ENCODE results near the gene NF1. TPM values are rescaled to one million over a fixed set of nuclear protein-coding genes. Genes with fewer than 3 reads are reported as not detected.
A peak's percentile ranks its signal among the peaks of the same experiment; 100 is the strongest.

Gene NF1
- total and polyA plus RNA-seq, 7 donors: 4.8 to 83.8 (median 40.7) TPM

DNA sequence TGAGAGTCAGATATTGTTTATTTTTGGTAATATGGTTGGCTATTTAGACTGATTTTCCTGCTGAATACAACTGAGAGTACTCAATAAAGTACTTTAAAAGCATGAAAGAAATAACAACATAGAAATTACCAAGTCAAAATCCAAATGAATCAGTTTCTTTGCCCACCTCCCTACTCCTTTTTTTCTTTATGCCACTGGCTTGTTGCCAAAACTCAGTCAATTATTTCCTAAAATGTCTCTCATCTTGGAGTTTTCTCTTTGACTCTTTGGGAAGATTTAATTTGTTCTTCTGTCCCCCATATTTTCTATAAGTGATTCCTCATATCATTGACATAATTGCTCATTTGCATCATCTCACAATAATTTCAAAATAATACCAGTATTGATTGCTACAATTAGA is 204.8 kb downstream of the NF1 start:
- no peaks in the 10 kb centered on the region for H3K4me1 ChIP-seq
- no peak overlapping the region for H3K27ac ChIP-seq
- no peak overlapping the region for H3K4me3 ChIP-seq
- no peak for DNase-seq
- intact Hi-C loops (cut with DNase I): no loop called here
- H3K9me3 ChIP-seq: no peaks in the 10 kb centered on the region
- no peaks in the 10 kb centered on the region for H3K27me3 ChIP-seq
- no peaks in the 10 kb centered on the region for H3K36me3 ChIP-seq
- TF ChIP-seq POLR2A (IDR thresholded peaks at IDR 0.05) (no peak), EP300 (IDR thresholded peaks at IDR 0.05) (no peak), POLR2AphosphoS5 (IDR thresholded peaks at IDR 0.05) (no peak)
- TF ChIP-seq, protein P1, sequence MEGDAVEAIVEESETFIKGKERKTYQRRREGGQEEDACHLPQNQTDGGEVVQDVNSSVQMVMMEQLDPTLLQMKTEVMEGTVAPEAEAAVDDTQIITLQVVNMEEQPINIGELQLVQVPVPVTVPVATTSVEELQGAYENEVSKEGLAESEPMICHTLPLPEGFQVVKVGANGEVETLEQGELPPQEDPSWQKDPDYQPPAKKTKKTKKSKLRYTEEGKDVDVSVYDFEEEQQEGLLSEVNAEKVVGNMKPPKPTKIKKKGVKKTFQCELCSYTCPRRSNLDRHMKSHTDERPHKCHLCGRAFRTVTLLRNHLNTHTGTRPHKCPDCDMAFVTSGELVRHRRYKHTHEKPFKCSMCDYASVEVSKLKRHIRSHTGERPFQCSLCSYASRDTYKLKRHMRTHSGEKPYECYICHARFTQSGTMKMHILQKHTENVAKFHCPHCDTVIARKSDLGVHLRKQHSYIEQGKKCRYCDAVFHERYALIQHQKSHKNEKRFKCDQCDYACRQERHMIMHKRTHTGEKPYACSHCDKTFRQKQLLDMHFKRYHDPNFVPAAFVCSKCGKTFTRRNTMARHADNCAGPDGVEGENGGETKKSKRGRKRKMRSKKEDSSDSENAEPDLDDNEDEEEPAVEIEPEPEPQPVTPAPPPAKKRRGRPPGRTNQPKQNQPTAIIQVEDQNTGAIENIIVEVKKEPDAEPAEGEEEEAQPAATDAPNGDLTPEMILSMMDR (IDR thresholded peaks at IDR 0.05): no peak

DNA sequence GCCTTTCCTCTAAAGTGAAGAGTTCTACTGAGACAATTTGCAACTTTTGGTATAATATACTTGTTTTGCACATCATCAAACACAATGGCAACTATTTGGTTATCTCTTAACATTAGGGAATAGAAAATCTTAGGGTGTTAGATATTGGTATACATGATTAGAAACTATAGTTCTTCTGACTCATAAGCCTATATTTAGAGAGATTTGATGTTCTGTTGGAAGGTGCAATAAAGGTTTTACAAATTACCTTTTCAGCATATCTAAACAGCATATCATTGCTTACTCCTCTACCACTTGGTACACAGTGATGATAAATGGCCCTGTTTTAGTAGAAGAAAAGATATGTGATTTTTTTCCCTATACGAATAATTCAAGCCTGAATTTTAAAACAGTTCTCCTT is 212.9 kb downstream of the NF1 start:
- no peak overlapping the region for H3K4me3 ChIP-seq
- H3K27me3 ChIP-seq: no peaks in the 10 kb centered on the region
- DNase-seq: no peak
- TF ChIP-seq EP300 (IDR thresholded peaks at IDR 0.05) (no peak), POLR2AphosphoS5 (IDR thresholded peaks at IDR 0.05) (no peak), POLR2A (IDR thresholded peaks at IDR 0.05) (no peak)
- TF ChIP-seq, protein P1 (IDR thresholded peaks at IDR 0.05): no peak
- no peaks in the 10 kb centered on the region for H3K36me3 ChIP-seq
- intact Hi-C loops (cut with DNase I): no loop called here
- H3K9me3 ChIP-seq: no peaks in the 10 kb centered on the region
- 56 to 67% methylated on average over 1 of the region's 1 CpG for WGBS, 2 donors
- H3K4me1 ChIP-seq: no peaks in the 10 kb centered on the region
- no peak overlapping the region for H3K27ac ChIP-seq

DNA sequence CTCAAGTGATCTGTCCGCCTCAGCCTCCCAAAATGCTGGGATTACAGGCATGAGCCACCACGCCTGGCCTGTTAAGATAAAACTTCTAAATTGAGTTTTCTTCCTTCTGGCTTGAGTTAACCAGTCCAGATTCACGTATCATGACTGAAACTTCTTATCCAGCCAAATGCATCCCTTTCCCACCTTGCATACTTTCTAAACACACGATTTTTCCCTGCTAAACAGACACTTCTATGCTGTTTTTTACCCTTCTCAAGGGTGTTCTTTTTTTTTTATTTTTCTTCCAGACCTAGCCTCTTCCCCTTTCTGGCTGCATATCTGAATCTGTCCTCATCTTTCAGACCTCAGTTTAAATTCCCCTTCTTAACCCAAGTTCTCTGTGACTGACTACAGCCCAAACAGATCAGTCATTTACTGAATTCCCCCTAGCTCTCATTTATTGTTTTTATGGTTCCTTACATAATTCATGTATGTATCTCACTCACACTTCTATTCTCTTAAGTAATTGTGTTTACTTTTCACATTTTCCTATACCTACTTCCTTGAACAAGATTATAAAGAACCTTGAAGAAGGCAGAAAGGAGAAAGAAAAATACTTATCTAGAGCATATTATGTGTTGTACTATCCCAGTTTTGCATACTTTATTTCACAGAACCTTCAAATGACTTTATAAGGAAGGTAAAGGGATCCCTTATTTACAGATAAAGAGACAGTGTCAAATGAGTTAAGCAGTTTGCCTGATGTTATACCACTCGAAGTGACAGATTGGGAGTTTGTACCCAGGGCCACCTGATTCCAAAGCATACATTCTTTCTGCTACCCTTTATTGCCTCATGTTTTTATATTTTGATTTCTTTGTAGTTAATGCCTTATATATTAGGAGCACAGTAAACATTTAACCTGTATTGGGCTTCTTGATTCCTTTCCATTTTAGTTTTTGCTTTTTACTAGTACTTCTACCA is 213.9 kb downstream of the NF1 start:
- H3K9me3 ChIP-seq: no peaks in the 10 kb centered on the region
- 36 to 44% methylated on average over 5 of the region's 5 CpGs for WGBS, 2 donors
- TF ChIP-seq POLR2A (IDR thresholded peaks at IDR 0.05) (no peak), POLR2AphosphoS5 (IDR thresholded peaks at IDR 0.05) (no peak), EP300 (IDR thresholded peaks at IDR 0.05) (no peak)
- TF ChIP-seq, protein P1 (IDR thresholded peaks at IDR 0.05): no peak
- no peaks in the 10 kb centered on the region for H3K27me3 ChIP-seq
- H3K4me3 ChIP-seq: no peak overlapping the region
- no peaks in the 10 kb centered on the region for H3K36me3 ChIP-seq
- H3K27ac ChIP-seq: peak overlapping the region in 1 of 4 donors; percentile 4
- intact Hi-C loops (cut with DNase I): no loop called here
- H3K4me1 ChIP-seq: no peaks in the 10 kb centered on the region
- no peak for DNase-seq

DNA sequence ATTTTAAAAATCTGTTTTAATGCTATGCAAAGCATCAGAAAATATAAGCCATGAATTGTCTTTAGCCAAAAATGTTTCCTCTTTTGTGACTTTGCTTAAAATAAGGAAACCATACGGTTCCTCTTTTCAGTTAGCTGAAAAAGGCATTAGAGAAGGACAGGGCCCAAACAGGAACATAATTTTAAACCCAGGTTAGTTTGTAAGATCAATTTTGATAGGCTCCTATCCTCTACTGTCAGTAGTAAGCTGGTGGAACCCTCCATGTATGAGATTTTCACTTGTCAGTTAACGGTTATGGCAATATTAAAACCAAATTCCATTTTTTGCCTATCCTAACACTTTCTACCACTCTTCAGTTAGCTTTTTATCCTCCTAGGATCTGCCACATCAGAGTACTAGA is 214.8 kb downstream of the NF1 start:
- WGBS, 2 donors: 59 to 79% methylated on average over 2 of the region's 2 CpGs
- intact Hi-C loops (cut with DNase I): no loop called here
- H3K36me3 ChIP-seq: no peaks in the 10 kb centered on the region
- H3K4me3 ChIP-seq: peak overlapping the region in 1 of 4 donors; percentile 11
- no peak for DNase-seq
- no peaks in the 10 kb centered on the region for H3K4me1 ChIP-seq
- TF ChIP-seq POLR2AphosphoS5 (IDR thresholded peaks at IDR 0.05) (no peak), EP300 (IDR thresholded peaks at IDR 0.05) (no peak), POLR2A (IDR thresholded peaks at IDR 0.05) (no peak)
- TF ChIP-seq, protein P1 (IDR thresholded peaks at IDR 0.05): no peak
- H3K27ac ChIP-seq: peak overlapping the region in 2 of 4 donors; percentile 4 to 42
- H3K27me3 ChIP-seq: no peaks in the 10 kb centered on the region
- H3K9me3 ChIP-seq: no peaks in the 10 kb centered on the region

Data from sigmoid colon (tissue), 7 donors.